SK-N-SH treated with all-trans-retinoic acid at 6 μM for 48 hours (cell line): Measurements from ENCODE around the gene TMC3.
A peak's percentile ranks its signal among the peaks of the same experiment; 100 is the strongest.

ENCODE experiments used
- ATAC-seq: fragments of 200-7000 bp; cut with Tn5 transposase; 3 replicates; pipeline ENCODE4 v1.9.1; 2020; ENCODE audit warnings: mild to moderate bottlenecking, moderate library complexity
- BACH2 ChIP-seq: fragments of 250-450 bp; sonication (Bioruptor Pico); IDR thresholded peaks from 2 replicates; pipeline ENCODE4 v1.9.0; 2021; ENCODE audit warnings: mild to moderate bottlenecking, borderline replicate concordance
- CSRNP3 ChIP-seq: fragments of 250-450 bp; sonication (Bioruptor Pico); IDR thresholded peaks from 2 replicates; pipeline ENCODE4 v1.5.1; 2021; ENCODE audit warnings: mild to moderate bottlenecking, moderate library complexity
- ESRRG ChIP-seq: fragments of 250-450 bp; sonication (Bioruptor Pico); IDR thresholded peaks from 2 replicates; pipeline ENCODE4 v1.6.1; 2021; ENCODE audit warnings: mild to moderate bottlenecking
- ISL1 ChIP-seq: fragments of 250-450 bp; sonication (Bioruptor Pico); IDR thresholded peaks from 2 replicates; pipeline ENCODE4 v2.1.2; 2022; ENCODE audit warnings: mild to moderate bottlenecking, moderate library complexity
- OSR1 ChIP-seq: fragments of 250-450 bp; sonication (Bioruptor Pico); IDR thresholded peaks from 2 replicates; pipeline ENCODE4 v1.8.0; 2022; ENCODE audit warnings: moderate library complexity, mild to moderate bottlenecking, inconsistent platforms
- PATZ1 ChIP-seq: fragments of 250-450 bp; sonication (Bioruptor Pico); IDR thresholded peaks from 2 replicates; pipeline ENCODE4 v1.8.0; 2020; ENCODE audit warnings: mild to moderate bottlenecking, moderate library complexity, borderline replicate concordance
- POU6F1 ChIP-seq: fragments of 250-450 bp; sonication (Bioruptor Pico); IDR thresholded peaks from 2 replicates; pipeline ENCODE4 v1.8.0; 2021; ENCODE audit warnings: low read depth, mild to moderate bottlenecking, moderate library complexity, borderline replicate concordance
- PPARA ChIP-seq: fragments of 250-450 bp; sonication (Bioruptor Pico); IDR thresholded peaks from 2 replicates; pipeline ENCODE4 v1.5.0; 2020; ENCODE audit warnings: mild to moderate bottlenecking, borderline replicate concordance
- RARB ChIP-seq: fragments of 250-450 bp; sonication (Bioruptor Pico); IDR thresholded peaks from 2 replicates; pipeline ENCODE4 v1.8.0; 2021; ENCODE audit warnings: mild to moderate bottlenecking, moderate library complexity
- SNAI2 ChIP-seq: fragments of 250-450 bp; sonication (Bioruptor Pico); IDR thresholded peaks from 2 replicates; pipeline ENCODE4 v1.5.0; 2020; ENCODE audit warnings: mild to moderate bottlenecking, moderate library complexity
- TCF4 ChIP-seq: fragments of 250-450 bp; sonication (Bioruptor Pico); IDR thresholded peaks from 2 replicates; pipeline ENCODE4 v1.8.0; 2021; ENCODE audit warnings: mild to moderate bottlenecking, moderate library complexity, borderline replicate concordance
- TOX ChIP-seq: fragments of 250-450 bp; sonication (Bioruptor Pico); IDR thresholded peaks from 2 replicates; pipeline ENCODE4 v1.8.0; 2021; ENCODE audit warnings: mild to moderate bottlenecking, moderate library complexity, borderline replicate concordance
- TSHZ2 ChIP-seq: fragments of 250-450 bp; sonication (Bioruptor Pico); IDR thresholded peaks from 2 replicates; pipeline ENCODE4 v1.5.0; 2020; ENCODE audit warnings: mild to moderate bottlenecking, moderate library complexity
- ZC3H10 ChIP-seq: fragments of 250-450 bp; sonication (Bioruptor Pico); IDR thresholded peaks from 2 replicates; pipeline ENCODE4 v1.5.1; 2021; ENCODE audit warnings: mild to moderate bottlenecking, moderate library complexity
- ZFP30 ChIP-seq: fragments of 450-650 bp; formaldehyde crosslinking; IDR thresholded peaks from 2 replicates; pipeline ENCODE4 v1.5.0; 2022; ENCODE audit warnings: mild to moderate bottlenecking, moderate library complexity
- ZNF565 ChIP-seq: fragments of 450-650 bp; formaldehyde crosslinking; conservative IDR thresholded peaks from 2 replicates; pipeline ENCODE4 v1.5.0; 2020; ENCODE audit warnings: low read depth, mild to moderate bottlenecking, moderate library complexity
- ZNF70 ChIP-seq: fragments of 450-650 bp; formaldehyde crosslinking; IDR thresholded peaks from 2 replicates; pipeline ENCODE4 v1.5.0; 2020; ENCODE audit warnings: mild to moderate bottlenecking, moderate library complexity

TMC3 gene

GRCh38 chr15:81304226-81304625 is 69.8 kb downstream of the TMC3 start (continued):
- TF ChIP-seq CSRNP3 (CRISPR knock-in tag) (no peak), OSR1 (no peak), TOX (CRISPR knock-in tag) (no peak), ZNF565 (CRISPR knock-in tag) (no peak)

- TF ChIP-seq PPARA (CRISPR knock-in tag) = no peak
- TF ChIP-seq ZNF565 (CRISPR knock-in tag) = no peak
- no peak for TF ChIP-seq ZC3H10 (CRISPR knock-in tag)
- no peak for TF ChIP-seq ISL1 (CRISPR knock-in tag)
- TF ChIP-seq ESRRG = no peak
- no peak for TF ChIP-seq SNAI2 (CRISPR knock-in tag)
- no peak for TF ChIP-seq TSHZ2
- TF ChIP-seq OSR1 = no peak
- no peak for TF ChIP-seq CSRNP3 (CRISPR knock-in tag)
- TF ChIP-seq TOX (CRISPR knock-in tag) = no peak
- no peak for TF ChIP-seq RARB (CRISPR knock-in tag)
- TF ChIP-seq BACH2 (CRISPR knock-in tag) = no peak
- ATAC-seq = peak; percentile 38; the same call in 2 of the 3 replicates
Observed at GRCh38 chr15:81303244-81304225, 70.5 kb downstream of the TMC3 start.

GRCh38 chr15:81302701-81303109 is 71.3 kb downstream of the TMC3 start:
- TF ChIP-seq ZFP30 (CRISPR knock-in tag) (no peak), PATZ1 (no peak), BACH2 (CRISPR knock-in tag) (no peak), POU6F1 (CRISPR knock-in tag) (no peak), SNAI2 (CRISPR knock-in tag) (no peak), OSR1 (no peak), ISL1 (CRISPR knock-in tag) (no peak), TCF4 (no peak), ZNF70 (CRISPR knock-in tag) (no peak)
- ATAC-seq = no peak
